A549 (cell line): ENCODE measurements around the gene RGS6. TPM values are rescaled to one million over a fixed set of nuclear protein-coding genes. Genes with fewer than 3 reads are reported as not detected.

ENCODE experiments used
- ATAC-seq, 2 experiments: fragments of 200-7000 bp in 1 of 2; fragments of >200 bp in 1 of 2; cut with Nextera tagmentation in 1 of 2; cut with Tn5 transposase in 1 of 2; 3 replicates each; pipeline versions ENCODE4 v1.8.0 to v1.9.1; 2018 to 2020; ENCODE audit warnings: mild to moderate bottlenecking in 1 of 2, moderate library complexity in 1 of 2
- CTCF ChIA-PET: fragments of 300-600 bp; sonication (Branson Sonifier 250); formaldehyde crosslinking; extraction: SDS; loops from one replicate; lab custom pipeline; 2021; ENCODE audit warnings: antibody characterized with exemption, inconsistent platforms; lab: Yijun Ruan, JAX
- POLR2A ChIA-PET: fragments of 350-600 bp; formaldehyde crosslinking; extraction: SDS; loops from one replicate; lab custom pipeline; 2021; ENCODE audit warnings: antibody characterized with exemption, inconsistent platforms; lab: Yijun Ruan, JAX
- DNase-seq, 2 experiments: peaks; one replicate each; pipeline versions ENCODE4 v3.0.0 to v3.0.0-alpha.2; 2011 to 2016; ENCODE audit warnings: low read depth in 1 of 2, low spot score in 1 of 2
- FAIRE-seq: peaks from 2 replicates; lab custom pipeline; 2011; peaks lifted over from hg19 to GRCh38; lab: Jason Lieb, UNC
- H3K27ac ChIP-seq, 2 experiments: fragments of >200 bp; sonication (Bioruptor Twin); formaldehyde crosslinking; 3 replicates each; pipeline ENCODE4 v1.5.1; 2016 to 2017
- H3K4me1 ChIP-seq: fragments of >200 bp; sonication (Bioruptor Twin); formaldehyde crosslinking; 3 replicates; pipeline ENCODE4 v1.6.1; 2016
- H3K4me2 ChIP-seq: fragments of >200 bp; sonication (Bioruptor Twin); formaldehyde crosslinking; 3 replicates; pipeline ENCODE4 v1.6.1; 2016
- H3K4me3 ChIP-seq: fragments of >200 bp; sonication (Bioruptor Twin); formaldehyde crosslinking; 3 replicates; pipeline ENCODE4 v1.5.1; 2016
- H3K9me3 ChIP-seq: fragments of >200 bp; sonication (Bioruptor Twin); formaldehyde crosslinking; 3 replicates; pipeline ENCODE4 v1.6.1; 2016
- BCL3 ChIP-seq: fragments of >200 bp; sonication (Bioruptor Twin); formaldehyde crosslinking; IDR thresholded peaks from 3 replicates; pipeline ENCODE4 v1.6.1; 2016
- BHLHE40 ChIP-seq: IDR thresholded peaks from 2 replicates; pipeline ENCODE4 v1.6.1; 2012; ENCODE audit warnings: low read depth, low read length, inconsistent platforms
- CBX2 ChIP-seq: fragments of 200-600 bp; sonication (generic); IDR thresholded peaks from 2 replicates; pipeline ENCODE4 v1.6.1; 2016; ENCODE audit warnings: low read depth, mild to moderate bottlenecking, borderline replicate concordance
- CBX8 ChIP-seq: fragments of 200-600 bp; sonication (generic); IDR thresholded peaks from 2 replicates; pipeline ENCODE4 v1.6.1; 2016
- EHMT2 ChIP-seq: fragments of 200-600 bp; sonication (generic); IDR thresholded peaks from 2 replicates; pipeline ENCODE4 v1.6.1; 2016; ENCODE audit warnings: antibody characterized with exemption, low read depth, mild to moderate bottlenecking, moderate library complexity
- ESRRA ChIP-seq: fragments of 150-350 bp; IDR thresholded peaks from 2 replicates; pipeline ENCODE4 v1.6.1; 2014; ENCODE audit warnings: mild to moderate bottlenecking, low read length, borderline replicate concordance
- GATA3 ChIP-seq: IDR thresholded peaks from 2 replicates; pipeline ENCODE4 v1.6.1; 2012; ENCODE audit warnings: borderline replicate concordance
- HEYL ChIP-seq: fragments of 250-450 bp; sonication (Bioruptor Pico); IDR thresholded peaks from 2 replicates; pipeline ENCODE4 v1.8.0; 2021; ENCODE audit warnings: mild to moderate bottlenecking, moderate library complexity
- HOXA7 ChIP-seq: fragments of 250-450 bp; sonication (Bioruptor Pico); IDR thresholded peaks from 2 replicates; pipeline ENCODE4 v1.5.0; 2020; ENCODE audit warnings: mild to moderate bottlenecking, moderate library complexity
- HOXB13 ChIP-seq: fragments of 250-450 bp; sonication (Bioruptor Pico); IDR thresholded peaks from 2 replicates; pipeline ENCODE4 v1.5.0; 2020; ENCODE audit warnings: low read depth, mild to moderate bottlenecking, moderate library complexity
- HOXB5 ChIP-seq: fragments of 250-450 bp; sonication (Bioruptor Pico); IDR thresholded peaks from 2 replicates; pipeline ENCODE4 v1.5.0; 2020; ENCODE audit warnings: mild to moderate bottlenecking, moderate library complexity
- JUNB ChIP-seq: fragments of >200 bp; sonication (Bioruptor Twin); formaldehyde crosslinking; IDR thresholded peaks from 2 replicates; pipeline ENCODE4 v1.6.1; 2016
- MAX ChIP-seq: IDR thresholded peaks from 2 replicates; pipeline ENCODE4 v1.6.1; 2012
- MYC ChIP-seq: IDR thresholded peaks from 2 replicates; pipeline ENCODE4 v1.6.1; 2012; ENCODE audit warnings: mild to moderate bottlenecking, inconsistent platforms, low read length, improper control_type of control experiment, borderline replicate concordance
- NFE2L2 ChIP-seq: fragments of 150-350 bp; conservative IDR thresholded peaks from 2 replicates; pipeline ENCODE4 v1.6.1; 2014; ENCODE audit warnings: low read length
- PHF8 ChIP-seq: fragments of 200-600 bp; sonication (generic); IDR thresholded peaks from 2 replicates; pipeline ENCODE4 v1.6.1; 2016; ENCODE audit warnings: low read depth, mild to moderate bottlenecking, antibody characterized with exemption, moderate library complexity, borderline replicate concordance
- RAD21 ChIP-seq, 2 experiments: fragments of >200 bp in 1 of 2; sonication (Bioruptor Twin) in 1 of 2; formaldehyde crosslinking in 1 of 2; IDR thresholded peaks in 1 of 2; conservative IDR thresholded peaks in 1 of 2; 2 replicates in 1 of 2; 3 replicates in 1 of 2; pipeline ENCODE4 v1.6.1; 2012 to 2018; ENCODE audit warnings: inconsistent platforms in 1 of 2
- RCOR1 ChIP-seq: fragments of 150-350 bp; IDR thresholded peaks from 2 replicates; pipeline ENCODE4 v1.6.1; 2014; ENCODE audit warnings: antibody characterized with exemption, low read length, low read depth
- RNF2 ChIP-seq: fragments of 200-600 bp; sonication (generic); IDR thresholded peaks from 2 replicates; pipeline ENCODE4 v1.6.1; 2016; ENCODE audit warnings: low read depth, mild to moderate bottlenecking, antibody characterized with exemption, moderate library complexity, borderline replicate concordance
- SMC3 ChIP-seq: fragments of >200 bp; sonication (Bioruptor Twin); formaldehyde crosslinking; IDR thresholded peaks from 3 replicates; pipeline ENCODE4 v1.6.1; 2018; ENCODE audit warnings: inconsistent platforms
- ZC3H11A ChIP-seq: fragments of 450-650 bp; IDR thresholded peaks from 2 replicates; pipeline ENCODE4 v1.6.1; 2014; ENCODE audit warnings: antibody characterized with exemption, mild to moderate bottlenecking
- ZFP36 ChIP-seq: fragments of 450-650 bp; IDR thresholded peaks from 2 replicates; pipeline ENCODE4 v1.6.1; 2014; ENCODE audit warnings: borderline replicate concordance; ENCODE audit not compliant: partially characterized antibody
- ZNF302 ChIP-seq: fragments of 250-450 bp; sonication (Bioruptor Pico); IDR thresholded peaks from 2 replicates; pipeline ENCODE4 v1.9.0; 2021; ENCODE audit warnings: inconsistent platforms, mild to moderate bottlenecking, moderate library complexity
- ZSCAN20 ChIP-seq: fragments of 250-450 bp; sonication (Bioruptor Pico); IDR thresholded peaks from 2 replicates; pipeline ENCODE4 v1.8.0; 2022; ENCODE audit warnings: mild to moderate bottlenecking, moderate library complexity
- WGBS: methylation state at CpG from one replicate; pipeline ENCODE4 v1.1.6; 2017; ENCODE audit errors: missing lambda C conversion rate; 5-methylcytosine and 5-hydroxymethylcytosine counted together
- polyA plus RNA-seq, 4 experiments: library from polyadenylated mRNA; depleted of rRNA in 3 of 4; stranded (reverse); fragments of >200 nt; fragmentation: RNase III in 1 of 4; extraction: RNeasy Plus Mini Kit Qiagen cat#74134 plus additional on column Dnase treatment in 1 of 4; gene quantifications; 2 replicates in 3 of 4; 3 replicates in 1 of 4; pipeline ENCODE4 v1.2.3, GENCODE V29; 2011 to 2017
- TF ChIP-seq, protein P1 (sequence below): fragments of 250-450 bp; sonication (Bioruptor Pico); IDR thresholded peaks from 2 replicates; pipeline ENCODE4 v1.5.0; 2021; ENCODE audit warnings: mild to moderate bottlenecking, moderate library complexity, borderline replicate concordance
- TF ChIP-seq, protein P2 (sequence below): IDR thresholded peaks from 2 replicates; pipeline ENCODE4 v1.6.1; 2012
- TF ChIP-seq, protein P3 (sequence below): fragments of >200 bp; sonication (Bioruptor Twin); formaldehyde crosslinking; IDR thresholded peaks from 2 replicates; pipeline ENCODE4 v1.6.1; 2016

RGS6 gene
- polyA plus RNA-seq, 2 of the 4 experiments (the other 2 are of a cell fraction) = not detected

GRCh38 chr14:72201645-72202044, 269.4 kb downstream of the RGS6 start:
- FAIRE-seq = no peak

GRCh38 chr14:72213424-72213823, 281.2 kb downstream of the RGS6 start:
- Histone ChIP-seq H3K9me3 (no peaks in the 10 kb centered on the region), H3K4me2 (no peak overlapping the region), H3K4me3 (no peak overlapping the region), H3K4me1 (no peaks in the 10 kb centered on the region), H3K27ac (no peak overlapping the region)
- DNase-seq (no peak), FAIRE-seq (no peak), ATAC-seq (no peak)
- TF ChIP-seq BHLHE40 (no peak), PHF8 (no peak), JUNB (no peak), RCOR1 (no peak), RAD21 (conservative IDR thresholded peaks at IDR 0.05 in 1 of 2, IDR thresholded peaks at IDR 0.05 in 1 of 2) (no peak), ESRRA (no peak), ZFP36 (no peak), BCL3 (no peak), HOXB13 (CRISPR knock-in tag) (no peak), HOXB5 (CRISPR knock-in tag) (no peak), CBX2 (no peak), MAX (no peak), SMC3 (no peak), ZSCAN20 (CRISPR knock-in tag) (no peak), HOXA7 (CRISPR knock-in tag) (no peak), ZNF302 (no peak), GATA3 (no peak)
- TF ChIP-seq, protein P1, sequence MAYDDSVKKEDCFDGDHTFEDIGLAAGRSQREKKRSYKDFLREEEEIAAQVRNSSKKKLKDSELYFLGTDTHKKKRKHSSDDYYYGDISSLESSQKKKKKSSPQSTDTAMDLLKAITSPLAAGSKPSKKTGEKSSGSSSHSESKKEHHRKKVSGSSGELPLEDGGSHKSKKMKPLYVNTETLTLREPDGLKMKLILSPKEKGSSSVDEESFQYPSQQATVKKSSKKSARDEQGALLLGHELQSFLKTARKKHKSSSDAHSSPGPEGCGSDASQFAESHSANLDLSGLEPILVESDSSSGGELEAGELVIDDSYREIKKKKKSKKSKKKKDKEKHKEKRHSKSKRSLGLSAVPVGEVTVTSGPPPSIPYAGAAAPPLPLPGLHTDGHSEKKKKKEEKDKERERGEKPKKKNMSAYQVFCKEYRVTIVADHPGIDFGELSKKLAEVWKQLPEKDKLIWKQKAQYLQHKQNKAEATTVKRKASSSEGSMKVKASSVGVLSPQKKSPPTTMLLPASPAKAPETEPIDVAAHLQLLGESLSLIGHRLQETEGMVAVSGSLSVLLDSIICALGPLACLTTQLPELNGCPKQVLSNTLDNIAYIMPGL (CRISPR knock-in tag) = no peak
- TF ChIP-seq, protein P2, sequence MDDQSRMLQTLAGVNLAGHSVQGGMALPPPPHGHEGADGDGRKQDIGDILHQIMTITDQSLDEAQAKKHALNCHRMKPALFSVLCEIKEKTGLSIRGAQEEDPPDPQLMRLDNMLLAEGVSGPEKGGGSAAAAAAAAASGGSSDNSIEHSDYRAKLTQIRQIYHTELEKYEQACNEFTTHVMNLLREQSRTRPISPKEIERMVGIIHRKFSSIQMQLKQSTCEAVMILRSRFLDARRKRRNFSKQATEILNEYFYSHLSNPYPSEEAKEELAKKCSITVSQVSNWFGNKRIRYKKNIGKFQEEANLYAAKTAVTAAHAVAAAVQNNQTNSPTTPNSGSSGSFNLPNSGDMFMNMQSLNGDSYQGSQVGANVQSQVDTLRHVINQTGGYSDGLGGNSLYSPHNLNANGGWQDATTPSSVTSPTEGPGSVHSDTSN = no peak
- TF ChIP-seq, protein P3, sequence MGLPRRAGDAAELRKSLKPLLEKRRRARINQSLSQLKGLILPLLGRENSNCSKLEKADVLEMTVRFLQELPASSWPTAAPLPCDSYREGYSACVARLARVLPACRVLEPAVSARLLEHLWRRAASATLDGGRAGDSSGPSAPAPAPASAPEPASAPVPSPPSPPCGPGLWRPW = no peak
- POLR2A ChIA-PET = no interaction called here
- CTCF ChIA-PET = no interaction called here
- WGBS = 16% methylated on average over 4 of the region's 4 CpGs

More at GRCh38 chr14:72201645-72202044, 269.4 kb downstream of the RGS6 start:
- POLR2A ChIA-PET = no interaction called here
- no peak for ATAC-seq
- no peak overlapping the region for H3K4me2 ChIP-seq
- no peak overlapping the region for H3K27ac ChIP-seq
- no peak for DNase-seq
- no peak overlapping the region for H3K4me3 ChIP-seq
- no peaks in the 10 kb centered on the region for H3K4me1 ChIP-seq
- H3K9me3 ChIP-seq = no peaks in the 10 kb centered on the region
- CTCF ChIA-PET = no interaction called here
- TF ChIP-seq ZNF302 (no peak), HOXB13 (CRISPR knock-in tag) (no peak), HEYL (CRISPR knock-in tag) (no peak), RNF2 (no peak), EHMT2 (no peak), ZC3H11A (no peak), NFE2L2 (no peak), MYC (no peak), CBX8 (no peak)
- TF ChIP-seq, protein P3 = no peak
- TF ChIP-seq, protein P1 (CRISPR knock-in tag) = no peak
